B cell (primary cell): ENCODE data around the gene PDE4A. TPM values are rescaled to one million over a fixed set of nuclear protein-coding genes. Genes with fewer than 3 reads are reported as not detected.
"Not testable (repeated sequence)": the region's sequence is repeated elsewhere in the genome, so short reads cannot be mapped to it uniquely, and the experiment has no call there.

Source experiments
- ATAC-seq: fragments of 200-7000 bp; cut with Tn5 transposase; one replicate; pipeline ENCODE4 v1.10.0; 2021; ENCODE audit warnings: low read depth, mild to moderate bottlenecking, moderate number of reproducible peaks, moderate library complexity
- CTCF ChIA-PET: fragments of 350-600 bp; sonication (Branson Sonifier 250); formaldehyde crosslinking; loops from one replicate; lab custom pipeline; 2021; ENCODE audit warnings: antibody characterized with exemption, inconsistent platforms; lab: Charles Lee
- POLR2A ChIA-PET: fragments of 350-600 bp; sonication (Branson Sonifier 250); formaldehyde crosslinking; loops from one replicate; lab custom pipeline; 2021; ENCODE audit warnings: antibody characterized with exemption; lab: Charles Lee
- DNase-seq: peaks from one replicate; pipeline ENCODE4 v3.0.0; 2013
- H2AFZ ChIP-seq: 2 replicates; pipeline ENCODE4 v1.6.1; 2012; ENCODE audit warnings: mild to moderate bottlenecking, low read depth, low read length; ENCODE audit not compliant: insufficient read depth, poor library complexity, severe bottlenecking
- H3K27ac ChIP-seq, 2 donors: 1 replicate in 1 of 2; 2 replicates in 1 of 2; pipeline ENCODE4 v1.5.1; 2012 to 2013; ENCODE audit warnings: low read length in 2 of 2, mild to moderate bottlenecking in 2 of 2, moderate library complexity in 1 of 2
- H3K27me3 ChIP-seq, 4 experiments: fragments of 200-600 bp in 1 of 4; sonication (generic) in 1 of 4; replicated peaks in 1 of 4; 1 replicate in 2 of 4; 2 replicates in 2 of 4; pipeline versions ENCODE4 v1.6.1 to v1.7.0; 2013 to 2016; ENCODE audit warnings: low read length in 3 of 4, mild to moderate bottlenecking in 2 of 4, mixed read lengths in 1 of 4, moderate library complexity in 1 of 4; ENCODE audit not compliant: insufficient read depth in 4 of 4, control insufficient read depth in 3 of 4; ENCODE audit errors: control extremely low read depth in 1 of 4
- H3K36me3 ChIP-seq, 2 experiments: replicated peaks in 1 of 2; 1 replicate in 1 of 2; 2 replicates in 1 of 2; pipeline versions ENCODE4 v1.6.1 to v1.7.1; 2013; ENCODE audit warnings: low read length in 1 of 2; ENCODE audit not compliant: insufficient read depth in 2 of 2, control insufficient read depth in 1 of 2; ENCODE audit errors: control extremely low read depth in 1 of 2, extremely low read depth in 1 of 2
- H3K4me1 ChIP-seq, 2 donors: fragments of 200-600 bp in 1 of 2; sonication (generic) in 1 of 2; 1 replicate in 1 of 2; 2 replicates in 1 of 2; pipeline versions ENCODE4 v1.5.1 to v1.6.1; 2013 to 2017; ENCODE audit warnings: low read length in 2 of 2; ENCODE audit not compliant: control insufficient read depth in 2 of 2, insufficient read depth in 2 of 2
- H3K4me2 ChIP-seq: replicated peaks from 2 replicates; pipeline ENCODE3; 2012; ENCODE audit warnings: mild to moderate bottlenecking, low read depth, low read length; ENCODE audit not compliant: poor library complexity, severe bottlenecking
- H3K4me3 ChIP-seq, 5 experiments: fragments of 200-600 bp in 1 of 5; sonication (generic) in 1 of 5; 1 replicate in 3 of 5; 2 replicates in 2 of 5; pipeline versions ENCODE4 v1.5.1 to v1.7.0; 2011 to 2016; ENCODE audit warnings: low read length in 4 of 5, mild to moderate bottlenecking in 4 of 5, low read depth in 2 of 5, control low read depth in 1 of 5, moderate library complexity in 1 of 5; ENCODE audit not compliant: insufficient read depth in 1 of 5; ENCODE audit errors: control extremely low read depth in 1 of 5, extremely low read depth in 1 of 5
- H3K79me2 ChIP-seq: fragments of 200-600 bp; sonication (generic); one replicate; pipeline ENCODE4 v1.6.0; 2016; ENCODE audit warnings: low read length; ENCODE audit not compliant: control insufficient read depth, insufficient read depth
- H3K9ac ChIP-seq: fragments of 200-600 bp; sonication (generic); 2 replicates; pipeline ENCODE4 v1.6.1; 2017; ENCODE audit warnings: mild to moderate bottlenecking, low read length, moderate library complexity
- H3K9me3 ChIP-seq, 3 donors: one replicate each; pipeline versions ENCODE4 v1.6.1 to v1.7.1; 2013; ENCODE audit warnings: low read length in 2 of 3; ENCODE audit not compliant: control insufficient read depth in 2 of 3, insufficient read depth in 1 of 3; ENCODE audit errors: control extremely low read depth in 1 of 3
- H4K20me1 ChIP-seq: 2 replicates; pipeline ENCODE4 v1.6.0; 2012; ENCODE audit warnings: mild to moderate bottlenecking, low read length; ENCODE audit not compliant: insufficient read depth, control insufficient read depth, poor library complexity, severe bottlenecking
- H3K27ac Mint-ChIP-seq: one replicate; pipeline ENCODE4 v1.8.0; 2021; ENCODE audit warnings: mixed read lengths
- H3K27me3 Mint-ChIP-seq: one replicate; pipeline ENCODE4 v1.8.0; 2021; ENCODE audit warnings: mixed read lengths
- H3K4me1 Mint-ChIP-seq: one replicate; pipeline ENCODE4 v1.8.0; 2021; ENCODE audit warnings: mixed read lengths
- H3K4me3 Mint-ChIP-seq: one replicate; pipeline ENCODE4 v1.8.0; 2021; ENCODE audit warnings: mixed read lengths
- H3K9me3 Mint-ChIP-seq: one replicate; pipeline ENCODE4 v1.8.0; 2022; ENCODE audit warnings: mixed read lengths; ENCODE audit not compliant: insufficient read depth
- EZH2 ChIP-seq: IDR thresholded peaks from 2 replicates; pipeline ENCODE4 v1.6.1; 2012; ENCODE audit warnings: borderline replicate concordance, low read depth, mild to moderate bottlenecking, moderate library complexity, low read length; ENCODE audit not compliant: insufficient read depth, poor library complexity, severe bottlenecking
- WGBS: methylation state at CpG from one replicate; pipeline ENCODE4 v1.1.5; 2013; ENCODE audit warnings: missing lambda C conversion rate; ENCODE audit not compliant: insufficient coverage; 5-methylcytosine and 5-hydroxymethylcytosine counted together
- intact Hi-C: fragments of 100-400 bp; cut with micrococcal nuclease; formaldehyde crosslinking; loops from one replicate; pipeline ENCODE4 v1.10.0; 2022
- polyA plus RNA-seq: library from polyadenylated mRNA; depleted of rRNA; stranded (reverse); fragments of >200 nt; gene quantifications from 2 replicates; pipeline ENCODE4 v1.2.3, GENCODE V29; 2012
- total RNA-seq, 2 donors: library from RNA; stranded (reverse); fragments of 120-200 nt in 1 of 2; gene quantifications; 1 replicate in 1 of 2; 2 replicates in 1 of 2; pipeline versions ENCODE4 v1.2.3 to v1.2.4, GENCODE V29; 2013 to 2022
- TF ChIP-seq, protein P1 (sequence below): fragments of 200-600 bp; IDR thresholded peaks from one replicate; pipeline ENCODE4 v1.8.0; 2022; ENCODE audit warnings: antibody characterized with exemption, mild to moderate bottlenecking

The PDE4A gene
- total and polyA plus RNA-seq, 2 donors (not counting 1 experiment from before 2014, with no cell fraction given), result 1.5 to 10.9 TPM

DNA sequence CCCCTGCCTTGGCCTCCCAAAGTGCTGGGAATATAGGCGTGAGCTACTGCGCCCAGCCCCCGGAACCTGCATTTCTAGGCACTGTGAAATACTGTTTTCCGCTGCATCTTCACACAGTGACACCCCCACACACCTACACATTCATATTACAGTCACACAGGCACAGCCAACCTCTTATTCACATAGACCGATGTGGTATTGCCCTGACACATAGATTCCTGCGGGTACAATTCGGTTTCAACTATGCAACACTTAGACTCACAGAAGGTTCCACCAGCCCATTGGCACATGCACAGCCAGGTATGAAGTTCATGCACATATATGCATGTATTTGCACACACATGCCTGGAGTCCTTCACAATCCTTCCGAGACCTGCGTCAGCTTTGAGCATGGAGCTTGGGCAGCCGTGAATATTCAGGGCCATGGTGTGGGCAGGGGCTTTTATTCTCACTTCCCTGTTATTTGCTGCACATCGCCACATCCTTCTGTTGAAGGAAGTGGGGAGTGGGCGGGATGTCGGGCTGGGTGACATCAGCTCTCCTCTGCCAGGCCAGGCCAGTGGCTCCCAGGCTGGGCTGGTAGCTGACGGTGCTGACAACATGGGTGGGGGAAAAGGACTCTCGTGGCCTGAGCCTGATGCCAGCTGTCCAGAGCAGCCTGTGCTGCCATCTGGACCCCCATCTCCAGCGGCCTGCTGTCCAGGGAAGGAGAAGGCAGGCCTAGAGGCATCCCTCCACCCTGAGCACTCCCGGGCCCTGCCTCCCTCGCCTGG lies 11.6 kb upstream of the PDE4A start:
- Histone ChIP-seq H3K27me3 (no peaks in the 10 kb centered on the region), H3K9ac (peak overlapping the region; percentile 51), H4K20me1 (no peaks in the 10 kb centered on the region), H3K36me3 (no peaks in the 10 kb centered on the region), H3K4me1 (peaks cover 69 to 97% of the 10 kb centered on the region in 2 donors), H3K79me2 (peaks cover 1% of the 10 kb centered on the region), H3K27ac (peak overlapping the region; percentile 78), H3K4me2 (peak overlapping the region; percentile 76), H3K4me3 (peak overlapping the region in 4 of 5 experiments; percentile 0 to 50 (median 25)), H2AFZ (peak overlapping the region; percentile 30), H3K9me3 (peaks cover 0 to 2% (median 0%) of the 10 kb centered on the region in 3 donors)
- CTCF ChIA-PET, result interaction anchor here (7.5 to 8.1 kb wide), 2 partner anchors 13 to 27 kb away, joined by 142 to 282 read pairs; partner anchors contain the start of gene PDE4A
- H3K27ac Mint-ChIP-seq, result peak overlapping the region; percentile 74
- TF ChIP-seq EZH2, result no peak
- TF ChIP-seq, protein P1, sequence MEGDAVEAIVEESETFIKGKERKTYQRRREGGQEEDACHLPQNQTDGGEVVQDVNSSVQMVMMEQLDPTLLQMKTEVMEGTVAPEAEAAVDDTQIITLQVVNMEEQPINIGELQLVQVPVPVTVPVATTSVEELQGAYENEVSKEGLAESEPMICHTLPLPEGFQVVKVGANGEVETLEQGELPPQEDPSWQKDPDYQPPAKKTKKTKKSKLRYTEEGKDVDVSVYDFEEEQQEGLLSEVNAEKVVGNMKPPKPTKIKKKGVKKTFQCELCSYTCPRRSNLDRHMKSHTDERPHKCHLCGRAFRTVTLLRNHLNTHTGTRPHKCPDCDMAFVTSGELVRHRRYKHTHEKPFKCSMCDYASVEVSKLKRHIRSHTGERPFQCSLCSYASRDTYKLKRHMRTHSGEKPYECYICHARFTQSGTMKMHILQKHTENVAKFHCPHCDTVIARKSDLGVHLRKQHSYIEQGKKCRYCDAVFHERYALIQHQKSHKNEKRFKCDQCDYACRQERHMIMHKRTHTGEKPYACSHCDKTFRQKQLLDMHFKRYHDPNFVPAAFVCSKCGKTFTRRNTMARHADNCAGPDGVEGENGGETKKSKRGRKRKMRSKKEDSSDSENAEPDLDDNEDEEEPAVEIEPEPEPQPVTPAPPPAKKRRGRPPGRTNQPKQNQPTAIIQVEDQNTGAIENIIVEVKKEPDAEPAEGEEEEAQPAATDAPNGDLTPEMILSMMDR, result no peak
- H3K4me3 Mint-ChIP-seq, result peak overlapping the region; percentile 71
- peak; percentile 46 for ATAC-seq
- H3K9me3 Mint-ChIP-seq, result no peaks in the 10 kb centered on the region
- intact Hi-C loops, result loop anchor here (1.0 to 10.0 kb wide), 2 partner anchors 28 to 304 kb away; partner anchors contain the start of genes ANGPTL6 and PPAN
- 40% methylated on average over 13 of the region's 18 CpGs for WGBS
- peaks cover 72% of the 10 kb centered on the region for H3K4me1 Mint-ChIP-seq
- no peaks in the 10 kb centered on the region for H3K27me3 Mint-ChIP-seq
- POLR2A ChIA-PET, result interaction anchor here (2.5 kb wide), 1 partner anchor 19 kb away, joined by 11 read pairs; no protein-coding TSS in a partner anchor
- DNase-seq, result peak; percentile 85

DNA sequence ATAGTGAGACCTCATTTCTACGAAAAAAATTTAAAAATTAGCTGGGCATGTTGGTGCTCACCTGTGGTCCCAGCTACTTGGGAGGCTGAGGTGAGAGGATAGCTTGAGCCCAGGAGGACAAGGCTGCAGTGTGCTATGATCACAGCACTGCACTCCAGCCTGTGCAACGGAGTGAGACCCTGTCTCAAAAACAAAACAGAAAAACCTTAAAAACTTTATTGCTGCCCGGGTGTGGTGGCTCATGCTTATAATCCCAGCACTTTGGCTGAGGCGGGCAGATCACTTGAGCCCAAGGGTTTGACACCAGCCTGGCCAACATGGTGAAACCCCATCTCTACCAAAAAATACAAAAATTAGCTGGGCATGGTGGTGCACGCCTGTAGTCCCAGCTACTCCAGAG lies 9.1 kb upstream of the PDE4A start:
- ATAC-seq, H3K9ac ChIP-seq, H3K9me3 ChIP-seq, H3K9me3 Mint-ChIP-seq, H3K4me3 ChIP-seq, H3K79me2 ChIP-seq, H3K27ac ChIP-seq, H3K27me3 ChIP-seq, H2AFZ ChIP-seq, H3K36me3 ChIP-seq, H3K27me3 Mint-ChIP-seq, H4K20me1 ChIP-seq, DNase-seq, intact Hi-C loops: not testable (repeated sequence)
- peak overlapping the region; percentile 75 for H3K27ac Mint-ChIP-seq
- H3K4me3 Mint-ChIP-seq, result peak overlapping the region; percentile 26
- 88% methylated on average over 2 of the region's 5 CpGs for WGBS
- Histone ChIP-seq H3K4me1 (peaks cover 62 to 83% of the 10 kb centered on the region in 2 donors), H3K4me2 (peak overlapping the region; percentile 2)
- CTCF ChIA-PET, result interaction anchor here (0.6 to 9.3 kb wide), 10 partner anchors 10 to 233 kb away, joined by 3 to 115 read pairs (median 4); partner anchors contain the start of gene PDE4A
- POLR2A ChIA-PET, result interaction anchor here (0.7 to 2.5 kb wide), 5 partner anchors 10 to 141 kb away, joined by 3 to 11 read pairs (median 3); partner anchors contain the start of gene ICAM1
- peaks cover 66% of the 10 kb centered on the region for H3K4me1 Mint-ChIP-seq
